Astrocyte of the cerebellum (primary cell): ENCODE data around the gene HPN.

Experiments used
- DNase-seq: peaks from one replicate; pipeline ENCODE4 v3.0.0-alpha.2; 2011; ENCODE audit warnings: low read depth
- H3K4me3 ChIP-seq: 2 replicates; pipeline ENCODE4 v1.5.1; 2011; ENCODE audit warnings: mild to moderate bottlenecking, low read depth, low read length, moderate library complexity
- CTCF ChIP-seq: IDR thresholded peaks from 2 replicates; pipeline ENCODE4 v1.5.1; 2012; ENCODE audit warnings: low read length, low read depth, moderate library complexity, mild to moderate bottlenecking; ENCODE audit errors: missing control alignments
- in situ Hi-C: cut with HindIII; loops from 2 replicates; pipeline ENCODE4 v1.10.0; 2017; ENCODE audit warnings: low sequenced_read_pairs

The HPN gene

GRCh38 chr19:35015954-35016351 lies 25.6 kb upstream of the HPN start:
- H3K4me3 ChIP-seq = no peak overlapping the region
- TF ChIP-seq CTCF = no peak
- in situ Hi-C loops = no loop called here
- no peak for DNase-seq

- no peak for DNase-seq
- TF ChIP-seq CTCF = no peak
- in situ Hi-C loops = no loop called here
- no peak overlapping the region for H3K4me3 ChIP-seq
Measured at GRCh38 chr19:35017507-35017906, 24.0 kb upstream of the HPN start.

- in situ Hi-C loops = no loop called here
- TF ChIP-seq CTCF = no peak
- DNase-seq = no peak
- H3K4me3 ChIP-seq = no peak overlapping the region
Measured at GRCh38 chr19:35018379-35018778, 23.1 kb upstream of the HPN start.

- no peak for TF ChIP-seq CTCF
- in situ Hi-C loops = no loop called here
- no peak for DNase-seq
- H3K4me3 ChIP-seq = no peak overlapping the region
Measured at GRCh38 chr19:35019144-35019543, 22.4 kb upstream of the HPN start.

- no peak for TF ChIP-seq CTCF
- in situ Hi-C loops = no loop called here
- DNase-seq = no peak
- no peak overlapping the region for H3K4me3 ChIP-seq
Measured at GRCh38 chr19:35021016-35021415, 20.5 kb upstream of the HPN start.

- in situ Hi-C loops = no loop called here
- H3K4me3 ChIP-seq = no peak overlapping the region
- TF ChIP-seq CTCF = no peak
- DNase-seq = no peak
Measured at GRCh38 chr19:35021596-35021995, 19.9 kb upstream of the HPN start.

- DNase-seq = no peak
- no peak for TF ChIP-seq CTCF
- H3K4me3 ChIP-seq = no peak overlapping the region
- in situ Hi-C loops = no loop called here
Measured at GRCh38 chr19:35022460-35022859, 19.1 kb upstream of the HPN start.
